ENCODE data around the gene KRTAP20-2. TPM values are rescaled to one million over a fixed set of nuclear protein-coding genes. Genes with fewer than 3 reads are reported as not detected.

Gene KRTAP20-2
- total RNA-seq: not detected in 2 replicates

GRCh38 chr21:30634906-30635305 lies at the start of gene KRTAP20-2:
Gene KRTAP20-2 (plus strand): TSS chr21:30635206. CDS start chr21:30635264, 58 bp downstream.

GRCh38 chr21:30590297-30590696 lies 44.7 kb upstream of the KRTAP20-2 start, which contains the start of gene KRTAP22-2:
Gene KRTAP22-2 (minus strand): TSS chr21:30590397.

DNA sequence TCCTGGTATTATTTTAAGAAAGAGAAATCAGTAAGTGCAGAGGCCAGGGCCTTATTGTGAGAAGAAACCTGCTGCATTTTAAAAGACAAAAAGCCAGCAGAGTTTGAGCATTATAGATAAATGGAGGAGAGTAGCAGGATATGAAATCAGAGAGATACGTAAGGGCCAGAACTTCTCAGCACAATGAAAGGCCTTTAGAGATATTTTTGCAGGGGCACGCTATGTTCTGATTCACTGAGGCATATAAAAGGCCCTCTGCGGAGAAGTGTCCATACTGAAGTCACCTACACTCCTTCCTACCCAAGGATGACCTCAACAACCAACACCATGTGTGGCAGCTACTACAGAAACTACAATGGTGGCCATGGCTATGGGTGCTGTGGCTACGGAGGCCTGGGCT lies 42.9 kb upstream of the KRTAP20-2 start, which contains the start of gene KRTAP6-3:
Gene KRTAP6-3 (plus strand): TSS at position 301 of the 400 bp plus-strand sequence. CDS start 6 bp downstream, at position 307.

GRCh38 chr21:30598802-30599201 lies 36.2 kb upstream of the KRTAP20-2 start, which contains the start of gene KRTAP6-2:
Gene KRTAP6-2 (minus strand): TSS chr21:30598902. CDS start chr21:30598874, 28 bp downstream.

DNA sequence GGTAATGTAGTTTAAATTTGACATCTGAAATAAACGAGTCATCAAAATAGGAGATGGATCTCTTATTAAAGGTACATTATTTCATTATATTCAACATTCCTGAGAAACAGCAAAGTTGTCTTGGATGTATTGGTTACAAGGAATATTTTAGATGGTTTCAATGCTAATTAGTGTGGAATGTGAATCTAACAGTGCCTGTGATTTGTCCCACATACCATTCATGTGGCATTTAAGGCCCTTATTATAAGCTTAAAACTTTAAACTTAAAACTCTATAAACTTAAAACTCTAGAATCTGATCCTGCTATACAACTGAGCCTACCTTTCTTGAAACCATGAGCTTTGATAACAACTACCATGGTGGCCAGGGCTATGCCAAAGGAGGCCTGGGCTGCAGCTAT lies 34.2 kb upstream of the KRTAP20-2 start, which contains the start of gene KRTAP22-1:
Gene KRTAP22-1 (plus strand): TSS at position 301 of the 400 bp plus-strand sequence.

GRCh38 chr21:30613836-30614235 lies 21.2 kb upstream of the KRTAP20-2 start, which contains the start of gene KRTAP6-1:
Gene KRTAP6-1 (minus strand): TSS chr21:30613930. CDS start chr21:30613904, 26 bp downstream.

GRCh38 chr21:30616125-30616524 lies 18.9 kb upstream of the KRTAP20-2 start, which contains the start of gene KRTAP20-1:
Gene KRTAP20-1 (plus strand): TSS chr21:30616425. CDS start chr21:30616455, 30 bp downstream.

GRCh38 chr21:30620522-30620921 lies 14.5 kb upstream of the KRTAP20-2 start, which contains the start of gene KRTAP20-4:
Gene KRTAP20-4 (plus strand): TSS chr21:30620627.

DNA sequence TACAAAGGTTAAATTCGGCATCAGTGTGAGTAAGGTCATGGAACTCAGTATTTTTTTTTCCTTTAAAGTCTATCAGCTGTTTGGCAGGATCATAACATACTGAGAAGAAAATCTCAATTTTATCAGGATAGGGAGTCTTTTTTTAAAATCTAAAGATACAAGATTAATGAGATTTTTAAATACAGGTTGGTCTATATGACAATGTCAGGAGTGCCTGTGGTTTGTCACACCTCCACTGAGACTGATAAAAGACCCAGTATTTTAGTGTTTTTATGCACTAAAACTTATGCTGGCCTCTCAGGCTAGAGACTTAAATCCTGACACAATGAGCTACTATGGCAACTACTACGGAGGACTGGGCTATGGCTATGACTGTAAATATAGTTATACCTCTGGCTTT lies 7.6 kb downstream of the KRTAP20-2 start, which contains the start of gene KRTAP20-3:
Gene KRTAP20-3 (plus strand): TSS at position 301 of the 400 bp plus-strand sequence.

Other genes starting within 250 kb of the KRTAP20-2 start
- gene KRTAP13-1, start 239.2 kb upstream of the KRTAP20-2 start, total RNA-seq: not detected in 2 replicates
- gene KRTAP13-3, start 209.3 kb upstream of the KRTAP20-2 start, total RNA-seq: not detected in 2 replicates
- not detected in 2 replicates for gene KRTAP13-4, start 205.0 kb upstream of the KRTAP20-2 start, total RNA-seq
- gene KRTAP15-1, start 194.9 kb upstream of the KRTAP20-2 start, total RNA-seq: not detected in 2 replicates
- not detected in 2 replicates for gene KRTAP19-1, start 154.8 kb upstream of the KRTAP20-2 start, total RNA-seq
- not detected in 2 replicates for gene KRTAP19-2, start 147.8 kb upstream of the KRTAP20-2 start, total RNA-seq
- not detected in 2 replicates for gene KRTAP19-3, start 143.2 kb upstream of the KRTAP20-2 start, total RNA-seq
- not detected in 2 replicates for gene KRTAP19-4, start 138.0 kb upstream of the KRTAP20-2 start, total RNA-seq
- not detected in 2 replicates for gene KRTAP19-5, start 133.1 kb upstream of the KRTAP20-2 start, total RNA-seq
- gene KRTAP19-6, start 93.3 kb upstream of the KRTAP20-2 start, total RNA-seq: not detected in 2 replicates
- not detected in 2 replicates for gene KRTAP19-7, start 73.9 kb upstream of the KRTAP20-2 start, total RNA-seq
- gene KRTAP22-2, start 44.8 kb upstream of the KRTAP20-2 start, total RNA-seq: not detected in 2 replicates
- not detected in 2 replicates for gene KRTAP6-3, start 42.8 kb upstream of the KRTAP20-2 start, total RNA-seq
- gene KRTAP6-2, start 36.3 kb upstream of the KRTAP20-2 start, total RNA-seq: not detected in 2 replicates
- not detected in 2 replicates for gene KRTAP22-1, start 34.1 kb upstream of the KRTAP20-2 start, total RNA-seq
- not detected in 2 replicates for gene KRTAP6-1, start 21.3 kb upstream of the KRTAP20-2 start, total RNA-seq
- gene KRTAP20-1, start 18.8 kb upstream of the KRTAP20-2 start, total RNA-seq: not detected in 2 replicates
- gene KRTAP20-4, start 14.6 kb upstream of the KRTAP20-2 start, total RNA-seq: not detected in 2 replicates
- gene KRTAP20-3, start 7.7 kb downstream of the KRTAP20-2 start, total RNA-seq: not detected in 2 replicates
- not detected in 2 replicates for gene KRTAP21-3, start 83.6 kb downstream of the KRTAP20-2 start, total RNA-seq
- not detected in 2 replicates for gene KRTAP21-2, start 112.1 kb downstream of the KRTAP20-2 start, total RNA-seq
- gene KRTAP21-1, start 120.2 kb downstream of the KRTAP20-2 start, total RNA-seq: not detected in 2 replicates
- gene KRTAP8-1, start 178.1 kb downstream of the KRTAP20-2 start, total RNA-seq: not detected in 2 replicates
- not detected in 2 replicates for gene KRTAP7-1, start 194.6 kb downstream of the KRTAP20-2 start, total RNA-seq
- not detected in 2 replicates for gene KRTAP11-1, start 246.4 kb downstream of the KRTAP20-2 start, total RNA-seq

All from mesangial cell (primary cell).